Endometrium (tissue), 2 donors: ENCODE results near the gene CCDC117.
"Not testable (repeated sequence)": the region's sequence is repeated elsewhere in the genome, so short reads cannot be mapped to it uniquely, and the experiment has no call there.

Experiments used
- FAIRE-seq: peaks from 2 replicates; lab custom pipeline; 2012; peaks lifted over from hg19 to GRCh38; lab: Jason Lieb, UNC
- donor health status: control.
- donor health status: control.

The CCDC117 gene

DNA sequence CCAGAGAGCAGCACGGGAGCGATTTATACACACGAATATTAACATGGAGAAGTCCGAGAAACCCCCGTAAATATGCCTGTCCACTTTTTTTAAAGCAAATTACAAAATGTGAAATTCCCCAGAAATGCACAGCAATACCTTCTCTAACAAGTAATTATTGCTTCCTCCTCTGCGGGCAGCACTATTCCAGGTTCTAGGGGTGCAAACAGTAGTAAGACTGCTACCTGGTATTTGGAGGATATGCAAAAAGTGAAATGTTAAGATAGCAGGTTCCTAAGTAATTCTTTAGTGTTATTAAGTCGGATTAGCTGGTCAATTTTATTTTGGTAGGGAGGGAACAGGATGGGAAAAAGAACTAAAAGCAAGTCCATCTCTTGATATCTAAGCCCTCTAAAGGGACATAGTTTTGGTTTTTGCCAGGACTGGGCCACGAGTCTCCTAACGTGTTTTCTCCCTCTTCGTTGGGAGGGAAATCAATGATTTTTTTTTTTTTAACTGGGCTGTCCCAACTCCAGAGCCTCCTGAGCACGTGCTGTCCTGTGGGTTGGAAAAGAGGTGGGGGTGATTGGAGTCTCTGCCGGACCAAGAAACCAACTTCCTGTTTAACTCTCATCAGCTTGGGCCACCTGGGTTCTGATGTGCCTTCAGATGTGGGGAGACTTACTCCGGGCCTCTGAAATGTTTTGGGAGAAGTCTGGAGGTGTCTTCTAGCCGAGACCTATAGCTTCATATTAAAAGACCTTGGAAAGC is 29.5 kb downstream of the CCDC117 start:
- FAIRE-seq, result no peak

DNA sequence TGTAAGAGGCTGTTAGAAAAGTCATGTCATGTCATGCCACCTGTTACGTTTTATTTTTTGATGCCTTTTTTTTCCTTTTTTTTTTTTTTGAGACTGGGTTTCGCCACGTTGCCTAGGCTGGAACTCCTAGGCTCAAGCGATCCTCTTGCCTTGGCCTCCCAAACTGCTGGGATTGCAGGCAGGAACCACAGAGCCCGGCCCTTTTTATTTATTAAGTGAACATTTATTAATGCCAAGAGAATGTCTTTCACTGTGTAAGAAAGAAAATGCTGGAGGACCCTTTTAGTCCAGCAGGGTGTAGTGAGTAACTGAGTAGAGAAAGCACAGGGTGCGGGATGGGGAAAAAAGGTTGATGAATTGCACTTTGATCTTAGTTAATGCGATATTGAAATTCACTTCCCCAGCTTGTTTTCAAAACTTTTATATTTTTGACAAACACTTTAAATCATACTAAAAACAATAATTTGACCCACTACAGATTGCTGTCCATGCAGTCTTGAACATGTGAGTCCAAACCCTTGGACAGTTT is 30.2 kb downstream of the CCDC117 start:
- no peak for FAIRE-seq

DNA sequence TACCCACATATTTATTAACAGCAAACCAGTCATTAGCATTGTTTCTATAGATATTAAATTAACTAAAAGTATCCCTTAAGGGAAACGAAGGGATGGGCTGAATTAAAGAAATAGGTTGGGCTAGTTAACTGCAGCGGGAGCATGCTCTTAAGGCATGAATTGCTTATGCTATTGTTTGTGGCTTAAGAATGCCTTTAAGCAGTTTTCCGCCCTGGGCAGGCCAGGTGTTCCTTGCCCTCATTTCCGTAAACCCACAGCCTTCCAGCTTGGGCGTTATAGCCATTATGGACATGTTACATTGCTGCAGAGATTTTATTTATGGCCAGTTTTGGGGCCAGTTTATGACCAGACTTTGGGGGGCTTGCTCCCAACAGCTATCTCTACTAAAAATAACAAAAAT is 32.9 kb downstream of the CCDC117 start:
- FAIRE-seq, result not testable (repeated sequence)

DNA sequence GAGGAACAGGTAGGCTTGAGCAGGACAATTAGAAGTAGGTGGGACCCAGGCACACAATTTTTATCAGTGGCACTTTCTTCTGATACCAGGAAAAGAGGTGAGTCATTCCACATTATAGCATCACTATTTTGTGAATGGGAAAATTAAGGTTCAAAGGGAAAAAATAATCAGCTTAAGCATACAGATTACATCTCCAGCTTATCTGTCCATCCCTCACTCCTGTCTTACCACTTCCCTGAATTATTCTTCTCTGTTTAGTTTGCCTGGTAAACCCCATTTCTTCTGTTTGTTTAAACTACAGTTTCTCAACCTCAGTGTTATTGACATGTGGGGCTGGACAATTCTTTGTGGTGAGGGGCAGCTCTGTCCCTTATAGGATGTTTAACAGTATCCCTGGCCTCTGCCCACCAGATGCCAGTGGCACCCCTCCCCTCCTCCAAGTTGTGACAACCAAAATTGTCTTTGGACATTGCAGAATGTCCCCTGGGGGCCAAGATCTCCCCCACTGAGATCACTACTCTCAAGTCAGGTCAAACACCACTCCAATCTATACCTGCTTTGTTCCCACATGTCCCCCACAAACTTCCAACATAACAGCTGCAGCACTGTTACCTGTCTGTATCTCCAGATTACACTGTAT is 36.3 kb downstream of the CCDC117 start:
- no peak for FAIRE-seq

DNA sequence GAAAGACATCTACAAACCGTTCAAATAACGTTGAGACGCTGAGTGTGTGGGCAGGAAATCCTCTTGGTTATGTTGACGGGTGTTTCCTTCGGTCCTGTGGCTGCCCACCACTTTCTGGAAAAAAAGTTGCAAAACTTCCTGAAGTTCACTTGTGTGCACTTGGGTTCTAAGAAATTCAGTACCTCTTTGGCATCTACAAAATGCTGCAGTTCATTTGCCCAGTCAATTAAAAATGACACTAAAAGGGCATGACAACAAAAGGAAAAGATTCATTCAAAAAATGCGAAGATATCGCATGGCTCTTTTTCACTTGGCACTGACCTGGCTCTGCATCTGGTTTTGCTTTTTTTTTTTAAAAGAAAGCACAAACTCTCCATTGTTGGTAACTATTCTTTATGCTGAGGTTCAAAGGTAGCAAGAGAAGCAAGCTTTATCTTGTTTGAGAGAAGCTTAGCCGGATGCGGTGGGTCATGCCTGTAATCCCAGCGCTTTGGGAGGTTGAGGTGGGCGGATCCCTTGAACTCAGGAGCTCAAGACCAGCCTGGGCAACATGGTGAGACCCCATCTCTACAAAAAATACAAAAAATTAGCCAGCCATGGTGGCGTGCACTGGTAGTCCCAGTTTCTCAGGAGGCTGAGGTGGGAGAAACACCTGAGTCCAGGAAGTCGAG is 38.5 kb downstream of the CCDC117 start:
- no peak for FAIRE-seq

DNA sequence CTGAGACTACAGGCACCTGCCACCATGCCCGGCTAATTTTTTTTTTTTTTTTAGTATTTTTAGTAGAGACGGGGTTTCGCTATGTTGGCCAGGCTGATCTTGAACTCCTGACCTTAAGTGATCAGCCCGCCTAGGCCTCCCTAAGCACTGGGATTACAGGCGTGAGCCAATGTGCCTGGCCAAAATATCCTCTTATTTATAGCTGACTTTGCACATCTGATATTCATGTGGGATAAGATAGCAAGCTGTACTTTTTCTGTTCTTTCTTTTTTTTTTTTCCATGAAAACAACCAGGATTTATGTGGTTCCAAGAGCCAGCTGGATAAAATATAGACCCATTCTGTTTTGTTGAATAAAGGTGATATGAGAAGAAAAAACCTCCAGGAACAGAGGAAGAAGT is 40.0 kb downstream of the CCDC117 start:
- no peak for FAIRE-seq

DNA sequence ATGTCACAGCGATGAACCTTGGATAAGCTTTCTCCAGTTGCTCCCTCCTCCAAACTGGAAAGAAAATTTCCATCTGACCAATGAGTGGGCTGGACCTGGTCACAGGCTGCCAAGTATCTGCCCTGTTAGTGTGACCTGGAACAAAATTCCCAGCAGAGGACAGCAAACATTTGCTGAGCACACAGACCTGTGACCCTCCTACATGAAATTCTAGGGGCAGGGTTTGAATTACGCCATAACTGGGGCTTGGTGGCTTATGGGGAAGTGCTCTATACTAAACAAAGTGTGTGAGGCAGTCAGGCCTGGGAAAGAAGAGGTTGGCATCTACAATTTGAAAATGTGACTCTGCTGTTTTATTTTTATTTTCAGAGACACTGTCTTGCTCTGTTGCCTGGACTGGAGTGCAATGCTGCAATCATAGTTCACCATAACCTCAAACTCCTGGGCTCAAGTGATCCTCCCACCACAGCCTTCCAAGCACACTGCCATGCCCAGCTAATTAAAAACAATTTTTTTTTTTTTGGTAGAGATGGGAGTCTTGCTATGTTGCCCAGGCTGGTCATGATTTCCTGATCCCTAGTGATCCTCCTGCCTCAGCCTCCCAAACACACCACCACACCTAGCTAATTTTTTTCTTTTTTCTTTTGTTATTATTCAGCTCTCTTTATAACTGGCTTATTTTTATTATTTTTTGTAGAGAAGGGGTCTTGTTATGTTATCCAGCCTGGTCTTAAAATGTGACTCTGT is 41.5 kb downstream of the CCDC117 start:
- FAIRE-seq, result peak; percentile 26

DNA sequence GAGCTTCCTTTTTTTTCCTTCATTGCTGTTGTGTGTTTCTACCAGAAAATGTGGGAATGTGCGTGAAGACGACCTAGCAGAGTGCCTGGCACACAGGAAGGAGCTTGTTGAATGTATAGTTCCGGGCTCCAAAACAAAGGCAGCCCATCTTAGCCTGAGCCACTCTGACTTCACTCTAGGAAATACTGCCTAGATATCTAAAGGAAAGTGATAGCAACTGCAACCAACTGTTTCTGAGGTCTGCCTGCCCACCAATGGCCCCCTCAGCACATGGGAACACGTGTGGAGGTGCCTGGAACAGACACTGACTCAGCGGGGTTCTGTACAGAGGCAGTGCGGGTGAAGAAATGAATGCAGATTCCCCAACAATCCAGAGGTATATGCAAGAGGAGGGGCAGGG is 42.6 kb downstream of the CCDC117 start:
- no peak for FAIRE-seq

DNA sequence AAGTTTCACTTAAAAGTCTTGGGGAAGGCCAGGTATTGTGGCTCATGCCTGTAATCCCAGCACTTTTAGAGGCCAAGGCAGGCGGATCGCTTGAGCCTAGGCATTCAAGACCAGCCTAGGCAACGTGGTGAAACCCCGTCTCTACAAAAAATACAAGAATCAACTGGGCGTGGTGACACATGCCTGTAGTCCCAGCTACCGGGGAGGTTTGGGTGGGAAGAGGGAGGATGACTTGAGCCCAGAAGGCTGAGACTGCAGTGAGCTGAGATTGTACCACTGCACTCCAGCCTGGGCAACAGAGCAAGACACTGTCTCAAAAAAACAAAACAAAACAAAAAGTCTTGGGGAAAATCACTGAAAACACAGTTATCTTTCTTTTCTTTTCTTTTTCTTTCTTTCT is 43.2 kb downstream of the CCDC117 start:
- FAIRE-seq, result no peak

DNA sequence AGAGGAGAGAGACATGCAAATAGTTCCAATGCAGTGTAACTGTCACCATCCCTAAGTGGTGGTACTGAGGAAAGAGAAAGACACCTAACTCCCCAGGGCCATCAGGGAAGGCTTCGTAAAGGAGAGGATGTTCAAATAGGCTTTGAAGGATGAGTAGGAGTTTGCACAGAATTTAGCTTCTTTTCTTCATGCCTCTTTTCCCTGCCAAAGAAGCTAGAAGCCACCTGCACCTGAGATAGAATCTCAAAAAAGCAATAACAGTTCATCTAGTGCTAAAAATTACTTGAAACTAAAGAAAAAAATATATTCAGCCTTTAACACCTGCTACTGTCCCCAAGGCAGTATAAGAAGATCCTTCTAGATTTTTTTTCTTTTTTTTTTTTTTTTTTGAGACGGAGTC is 44.6 kb downstream of the CCDC117 start:
- no peak for FAIRE-seq

DNA sequence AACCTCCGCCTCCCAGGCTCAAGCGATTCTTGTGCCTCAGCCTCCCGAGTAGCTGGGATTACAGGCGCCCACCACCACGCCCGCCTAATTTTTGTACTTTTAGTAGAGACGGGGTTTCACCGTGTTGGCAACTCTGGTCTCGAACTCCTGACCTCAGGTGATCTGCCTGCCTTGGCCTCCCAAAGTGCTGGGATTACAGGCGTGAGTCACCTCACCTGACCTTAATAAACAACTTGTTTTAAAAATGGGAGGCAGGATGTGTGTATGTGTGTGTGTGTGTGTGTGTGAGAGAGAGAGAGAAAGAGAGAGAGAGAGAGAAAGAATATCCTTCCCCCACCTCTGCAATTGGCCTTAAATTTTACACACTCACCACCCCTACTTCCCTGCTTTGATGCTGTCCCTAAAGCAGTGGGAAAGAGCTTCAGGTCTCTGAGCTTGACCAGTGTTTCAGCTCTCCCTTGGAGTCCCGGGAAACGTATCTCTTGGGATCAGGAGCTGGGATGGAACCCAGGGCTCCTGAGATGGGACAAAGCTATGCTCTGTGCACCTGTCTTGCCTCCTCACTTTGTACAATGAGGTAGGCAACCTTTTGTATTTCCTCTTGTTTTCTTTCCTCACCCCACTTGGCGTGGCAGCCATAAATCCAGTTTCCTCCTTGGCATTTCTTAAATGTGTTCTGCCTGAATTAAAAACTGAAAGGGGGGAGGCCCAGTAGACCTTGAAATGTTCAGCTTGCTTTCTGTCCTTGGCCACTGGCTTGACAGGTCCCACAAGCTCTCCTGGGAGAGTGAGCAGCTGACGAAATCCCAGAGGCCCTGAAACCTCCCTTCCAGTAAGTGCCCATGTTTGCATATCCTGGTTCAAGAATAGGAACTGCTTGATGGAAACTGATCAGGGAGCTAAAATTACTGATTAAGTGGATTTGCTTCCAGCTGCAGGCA is 45.7 kb downstream of the CCDC117 start:
- no peak for FAIRE-seq

DNA sequence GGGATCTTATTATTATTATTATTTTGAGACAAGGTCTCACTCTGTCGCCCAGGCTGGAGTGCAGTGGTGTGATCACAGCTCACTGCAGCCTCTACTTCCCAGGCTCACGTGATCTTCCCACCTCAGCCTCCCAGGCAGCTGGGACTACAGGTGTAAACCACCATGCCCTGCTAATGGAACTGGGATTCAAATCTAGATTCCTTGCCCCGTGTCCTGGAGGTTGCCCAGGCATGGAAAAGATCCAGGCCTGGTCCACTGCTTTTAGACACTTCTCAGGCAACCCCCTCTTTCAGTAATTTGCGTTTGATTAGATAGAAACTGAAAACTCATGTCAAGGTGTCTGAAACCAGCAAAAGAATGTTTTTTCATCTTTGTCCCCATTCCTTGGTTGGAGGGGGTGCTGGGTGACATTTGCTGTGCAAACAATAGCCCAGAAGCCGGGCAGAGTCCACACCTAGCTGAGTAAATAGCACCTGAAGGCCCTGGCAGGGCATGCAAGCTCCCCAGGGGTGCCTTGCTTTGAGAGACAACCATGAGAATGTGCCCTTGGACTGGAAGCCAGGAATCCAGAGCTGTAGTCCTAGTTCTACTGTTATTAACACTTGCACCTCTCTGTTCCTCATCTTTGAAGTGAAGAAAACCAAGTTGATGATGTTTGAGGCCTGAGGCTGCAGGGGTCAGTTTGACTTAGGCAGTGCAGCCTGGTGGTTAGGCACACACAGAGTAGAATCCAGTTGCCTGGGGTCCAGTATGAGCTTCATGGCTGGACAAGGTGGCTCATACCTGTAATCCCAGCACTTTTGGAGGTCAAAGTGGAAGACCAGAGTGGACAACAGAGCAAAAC is 47.0 kb downstream of the CCDC117 start:
- no peak for FAIRE-seq

DNA sequence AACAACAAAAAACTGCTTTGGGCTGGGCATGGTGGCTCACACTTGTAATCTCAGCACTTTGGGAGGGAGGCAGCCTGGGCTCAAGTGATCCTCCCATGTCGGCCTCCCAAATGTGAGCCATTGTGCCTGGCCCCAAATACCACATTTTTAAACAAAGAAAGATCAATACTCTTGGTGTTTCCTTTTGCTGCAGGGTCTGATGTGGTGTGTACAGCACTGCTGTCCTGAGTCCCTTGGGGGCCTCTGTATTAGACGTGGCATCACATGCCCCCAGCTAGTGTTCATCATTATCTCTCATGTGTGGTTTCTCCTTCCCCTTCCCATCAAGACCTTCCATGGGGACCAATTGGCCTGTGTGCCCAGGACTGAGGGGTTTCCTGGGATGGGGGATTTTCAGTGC is 48.4 kb downstream of the CCDC117 start:
- FAIRE-seq, result no peak

DNA sequence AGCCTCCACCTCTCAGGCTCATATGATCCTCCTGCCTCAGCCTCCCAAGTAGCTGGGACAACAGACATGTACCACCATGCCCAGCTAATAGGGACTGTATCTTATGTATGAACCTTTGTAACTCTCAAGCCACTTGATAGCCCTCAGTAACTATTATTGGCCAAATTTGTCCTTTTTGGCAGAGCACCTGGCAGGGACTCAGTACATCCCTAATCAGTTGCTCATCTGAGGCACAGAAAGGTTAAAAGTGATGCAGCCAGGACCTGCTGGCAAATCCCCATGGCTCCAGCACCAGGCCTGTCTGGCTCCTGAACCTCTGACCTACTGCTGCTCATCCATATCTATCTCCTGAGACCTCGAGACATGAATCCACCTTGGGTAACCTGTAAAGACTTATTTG is 49.0 kb downstream of the CCDC117 start:
- FAIRE-seq, result no peak

DNA sequence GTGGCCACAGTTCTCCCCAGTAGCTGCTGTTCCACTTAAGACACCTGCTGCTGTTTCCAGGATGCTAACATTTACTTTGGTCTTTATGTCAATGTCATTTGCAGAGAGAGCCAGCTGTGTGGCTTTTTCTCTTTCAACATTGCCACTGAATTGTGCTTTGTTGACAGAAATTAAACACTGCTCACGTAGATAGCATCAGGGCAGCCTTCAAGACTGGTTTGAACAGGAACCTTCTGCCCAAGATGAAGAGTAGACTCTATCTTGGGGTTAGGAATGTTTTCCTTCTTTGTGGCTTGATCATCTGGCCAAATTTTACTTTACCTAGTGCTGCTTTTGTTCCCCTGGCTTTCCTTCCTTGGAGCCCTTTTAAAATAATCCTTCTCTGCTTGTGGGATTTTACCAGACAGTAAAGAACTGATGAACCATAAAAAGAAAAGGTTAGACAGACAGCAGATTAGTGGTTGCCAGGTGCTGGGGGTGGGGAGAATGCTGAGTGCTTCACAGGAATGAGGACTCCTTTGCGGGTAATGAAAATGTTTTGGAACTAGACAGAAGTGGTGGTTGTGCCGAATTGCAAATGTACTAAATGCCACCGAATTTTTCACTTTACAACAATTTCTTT is 50.5 kb downstream of the CCDC117 start:
- FAIRE-seq, result no peak

DNA sequence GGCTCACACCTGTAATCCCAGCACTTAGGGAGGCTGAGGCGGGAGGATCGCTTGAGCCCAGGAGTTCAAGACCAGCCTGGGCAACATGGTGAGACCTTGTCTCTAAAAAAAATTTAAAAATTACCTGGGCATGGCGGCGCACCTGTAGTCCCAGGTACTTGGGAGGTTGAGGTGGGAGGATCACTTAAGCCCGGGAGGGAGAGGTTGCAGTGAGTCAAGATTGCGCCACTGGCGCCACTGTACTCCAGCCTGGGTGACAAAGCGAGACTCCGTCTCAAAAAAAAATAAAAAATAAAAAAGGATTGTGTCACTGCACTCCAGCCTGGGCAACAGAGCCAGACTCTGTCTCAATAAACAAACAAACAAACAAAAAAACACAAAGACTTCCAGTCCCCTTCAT is 52.0 kb downstream of the CCDC117 start:
- FAIRE-seq, result not testable (repeated sequence)

DNA sequence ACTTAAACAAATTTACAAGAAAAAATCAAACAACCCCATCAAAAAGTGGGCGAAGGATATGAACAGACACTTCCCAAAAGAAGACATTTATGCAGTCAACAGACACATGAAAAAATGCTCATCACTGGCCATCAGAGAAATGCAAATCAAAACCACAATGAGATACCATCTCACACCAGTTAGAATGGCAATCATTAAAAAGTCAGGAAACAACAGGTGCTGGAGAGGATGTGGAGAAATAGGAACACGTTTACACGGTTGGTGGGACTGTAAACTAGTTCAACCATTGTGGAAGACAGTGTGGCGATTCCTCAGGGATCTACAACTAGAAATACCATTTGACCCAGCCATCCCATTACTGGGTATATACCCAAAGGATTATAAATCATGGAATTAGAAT is 53.9 kb downstream of the CCDC117 start:
- not testable (repeated sequence) for FAIRE-seq

DNA sequence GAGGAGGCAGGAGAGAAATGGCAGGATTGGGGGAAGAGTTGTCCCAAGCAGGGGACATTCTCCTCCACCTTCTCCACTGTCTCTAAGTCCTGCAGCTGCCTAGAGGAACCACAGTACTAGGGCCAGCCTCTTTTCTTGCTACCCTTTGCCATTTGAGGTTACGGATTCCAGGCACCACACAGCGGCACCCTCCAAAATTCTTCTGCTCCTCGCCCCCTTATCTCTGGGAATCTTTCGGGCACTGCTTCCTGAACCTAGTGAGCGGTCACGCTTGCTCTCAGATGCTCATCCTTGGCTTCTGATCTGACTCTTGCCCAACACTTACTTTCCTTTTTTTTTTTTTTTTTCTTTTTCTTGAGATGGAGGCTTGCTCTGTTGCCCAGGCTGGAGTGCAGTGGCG is 54.4 kb downstream of the CCDC117 start:
- no peak for FAIRE-seq

DNA sequence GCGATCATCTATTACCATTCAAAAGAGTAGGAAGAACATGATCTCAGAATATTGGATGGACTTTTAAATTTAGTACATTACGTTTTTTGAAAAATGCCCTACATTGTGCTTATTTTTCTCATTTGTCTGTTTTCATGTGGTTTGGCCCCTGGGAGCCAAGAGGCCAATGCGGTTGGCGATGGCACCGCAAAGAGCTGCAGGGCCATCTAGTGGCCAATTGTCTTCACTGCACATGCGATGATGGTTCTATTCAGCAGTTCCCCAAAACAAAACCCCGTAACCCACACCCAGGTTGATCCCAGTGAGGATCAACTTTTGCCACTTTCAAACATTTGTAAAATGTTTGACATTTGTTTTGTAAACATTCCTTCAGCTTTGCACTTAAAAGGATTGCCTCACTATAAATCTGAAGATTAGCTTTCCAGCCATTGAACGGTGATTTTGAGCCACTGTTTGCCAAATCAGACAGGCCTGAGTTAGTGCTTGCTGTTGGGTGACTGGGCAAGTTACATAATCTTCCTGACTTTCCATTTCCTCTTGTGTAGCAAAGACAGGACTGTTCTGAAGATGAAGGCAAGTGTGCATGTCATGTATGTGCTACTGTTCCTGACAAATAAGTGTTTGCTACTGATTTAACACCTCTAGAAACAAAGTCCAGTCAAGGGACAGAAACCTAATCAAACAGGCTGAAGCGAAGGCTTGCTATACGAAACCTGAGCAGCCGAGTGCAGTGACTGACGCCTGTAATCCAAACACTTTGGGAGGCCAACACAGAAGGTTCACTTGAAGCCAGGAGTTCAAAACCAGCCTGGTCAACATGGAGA is 57.1 kb downstream of the CCDC117 start:
- peak; percentile 72 for FAIRE-seq
